ENCODE data around the gene GALNT17. TPM values are rescaled to one million over a fixed set of nuclear protein-coding genes. Genes with fewer than 3 reads are reported as not detected.

GALNT17 gene
- total and polyA plus RNA-seq, 2 experiments from 2014 or later, result 11.1 to 65.6 TPM

- TF ChIP-seq CREB1 (CRISPR knock-in tag; IDR thresholded peaks at IDR 0.05; ENCODE audit: low read depth) (no peak), ZNF331 (CRISPR knock-in tag; IDR thresholded peaks at IDR 0.05; ENCODE audit: low read depth) (no peak), POLR2AphosphoS5 (IDR thresholded peaks at IDR 0.05; ENCODE audit: low read depth) (no peak), EZH2phosphoT487 (IDR thresholded peaks at IDR 0.05; ENCODE audit: unreplicated experiment) (no peak), NANOG (IDR thresholded peaks at IDR 0.05; ENCODE audit: borderline replicate concordance) (no peak), STAT1 (IDR thresholded peaks at IDR 0.05; ENCODE audit: unreplicated experiment) (no peak), JUNB (IDR thresholded peaks at IDR 0.05; ENCODE audit: unreplicated experiment) (no peak)
- TF ChIP-seq, protein P1, sequence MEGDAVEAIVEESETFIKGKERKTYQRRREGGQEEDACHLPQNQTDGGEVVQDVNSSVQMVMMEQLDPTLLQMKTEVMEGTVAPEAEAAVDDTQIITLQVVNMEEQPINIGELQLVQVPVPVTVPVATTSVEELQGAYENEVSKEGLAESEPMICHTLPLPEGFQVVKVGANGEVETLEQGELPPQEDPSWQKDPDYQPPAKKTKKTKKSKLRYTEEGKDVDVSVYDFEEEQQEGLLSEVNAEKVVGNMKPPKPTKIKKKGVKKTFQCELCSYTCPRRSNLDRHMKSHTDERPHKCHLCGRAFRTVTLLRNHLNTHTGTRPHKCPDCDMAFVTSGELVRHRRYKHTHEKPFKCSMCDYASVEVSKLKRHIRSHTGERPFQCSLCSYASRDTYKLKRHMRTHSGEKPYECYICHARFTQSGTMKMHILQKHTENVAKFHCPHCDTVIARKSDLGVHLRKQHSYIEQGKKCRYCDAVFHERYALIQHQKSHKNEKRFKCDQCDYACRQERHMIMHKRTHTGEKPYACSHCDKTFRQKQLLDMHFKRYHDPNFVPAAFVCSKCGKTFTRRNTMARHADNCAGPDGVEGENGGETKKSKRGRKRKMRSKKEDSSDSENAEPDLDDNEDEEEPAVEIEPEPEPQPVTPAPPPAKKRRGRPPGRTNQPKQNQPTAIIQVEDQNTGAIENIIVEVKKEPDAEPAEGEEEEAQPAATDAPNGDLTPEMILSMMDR (conservative IDR thresholded peaks at IDR 0.05; ENCODE audit: low read depth in 2 of 2), result no peak
Observed at GRCh38 chr7:71132377-71133231, 660 bp downstream of the GALNT17 start (continued).

DNA sequence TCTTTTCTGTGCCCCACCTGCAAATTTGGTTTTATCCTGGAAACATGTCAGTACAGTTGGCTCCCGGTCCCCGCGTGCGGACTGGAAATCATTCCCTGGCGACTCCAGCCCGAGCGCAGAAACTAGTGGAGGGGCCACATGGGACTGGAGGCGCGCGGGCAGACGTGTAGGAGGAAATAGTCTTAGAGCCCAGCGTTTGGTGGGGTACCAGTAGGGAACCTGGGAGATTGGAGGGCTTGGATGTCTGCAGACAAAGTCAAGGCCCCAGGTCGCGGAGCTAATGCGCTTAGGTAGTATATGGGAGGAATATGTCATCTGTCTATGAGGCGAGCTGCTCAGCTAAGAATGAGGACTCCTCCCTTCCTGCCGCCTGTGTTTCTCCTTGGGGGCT lies 1.3 kb downstream of the GALNT17 start:
- peak overlapping the region; percentile 89 for H3K4me3 Mint-ChIP-seq
- DNase-seq (ENCODE audit: low spot score) (peak; percentile 51), ATAC-seq (peak; percentile 1)
- H3K9me3 Mint-ChIP-seq, result peaks cover 6% of the 10 kb centered on the region
- Histone ChIP-seq H4K20me1 (replicated peaks; ENCODE audit: insufficient read depth) (peaks cover 24% of the 10 kb centered on the region), H3K4me2 (peak overlapping the region; percentile 96), H3F3A (replicated peaks; ENCODE audit: low read depth) (peaks cover 6% of the 10 kb centered on the region; the same call in 1 of the 2 replicates), H3K27ac (ENCODE audit: low read depth) (no peak overlapping the region), H2AFZ (peak overlapping the region; percentile 74; the same call in 1 of the 2 replicates), H3K27me3 (ENCODE audit: insufficient read depth) (peaks cover 7% of the 10 kb centered on the region; the same call in 1 of the 2 replicates), H3K9me2 (ENCODE audit: insufficient read depth) (peaks cover 5% of the 10 kb centered on the region; the same call in 1 of the 2 replicates), H3K79me2 (replicated peaks; ENCODE audit: insufficient read depth) (peaks cover 64% of the 10 kb centered on the region), H3K4me1 (ENCODE audit: insufficient read depth) (peaks cover 30% of the 10 kb centered on the region), H3K36me3 (ENCODE audit: insufficient read depth) (no peaks in the 10 kb centered on the region), H3K4me3 (peak overlapping the region; percentile 93)
- peaks cover 33% of the 10 kb centered on the region for H3K36me3 Mint-ChIP-seq (ENCODE audit: low read depth)
- peaks cover 10% of the 10 kb centered on the region for H3K27me3 Mint-ChIP-seq (ENCODE audit: insufficient read depth, low read depth, poor library complexity)
- H3K27ac Mint-ChIP-seq, result no peak overlapping the region
- no peak for TF ChIP-seq JUNB (IDR thresholded peaks at IDR 0.05; ENCODE audit: unreplicated experiment)
- no peak for TF ChIP-seq ZNF462 (CRISPR knock-in tag; IDR thresholded peaks at IDR 0.05)
- no peak for TF ChIP-seq ZNF114 (CRISPR knock-in tag; IDR thresholded peaks at IDR 0.05)
- no peak for TF ChIP-seq POLR2AphosphoS5 (IDR thresholded peaks at IDR 0.05; ENCODE audit: low read depth)
- H3K4me1 Mint-ChIP-seq, result peaks cover 36% of the 10 kb centered on the region

All from GM23338 (cell line).